Activated T-cell treated with anti-CD3 and anti-CD28 coated beads for 1 hour (primary cell): Measurements from ENCODE around the gene CIDEC.

Source experiments
- DNase-seq: peaks from one replicate; pipeline ENCODE4 v3.0.0-alpha.2; 2020; ENCODE audit warnings: low read depth

Gene CIDEC

GRCh38 chr3:9843715-9844438 lies 36.2 kb downstream of the CIDEC start, which contains the start of gene RPUSD3:
TSS of gene RPUSD3 (minus strand) at chr3:9844008. CDS start at chr3:9843990, 18 bp downstream.
- peak; percentile 98 for DNase-seq

GRCh38 chr3:9841015-9841414 lies 39.0 kb downstream of the CIDEC start:
- no peak for DNase-seq

- no peak for DNase-seq
Measured at GRCh38 chr3:9838856-9839255, 41.2 kb downstream of the CIDEC start.

GRCh38 chr3:9837701-9838582 lies 42.1 kb downstream of the CIDEC start:
- no peak for DNase-seq

- no peak for DNase-seq
Measured at GRCh38 chr3:9834520-9835380, 45.3 kb downstream of the CIDEC start.

- no peak for DNase-seq
Measured at GRCh38 chr3:9833078-9833477, 47.0 kb downstream of the CIDEC start.

GRCh38 chr3:9831253-9831652 lies 48.8 kb downstream of the CIDEC start:
- no peak for DNase-seq

- no peak for DNase-seq
Measured at GRCh38 chr3:9828801-9829755, 51.0 kb downstream of the CIDEC start.

- DNase-seq: no peak
Measured at GRCh38 chr3:9826815-9827573, 53.1 kb downstream of the CIDEC start.

- DNase-seq: no peak
Measured at GRCh38 chr3:9825451-9826040, 54.5 kb downstream of the CIDEC start.

- DNase-seq: no peak
Measured at GRCh38 chr3:9820946-9821345, 59.1 kb downstream of the CIDEC start.

- no peak for DNase-seq
Measured at GRCh38 chr3:9820543-9820942, 59.5 kb downstream of the CIDEC start.

GRCh38 chr3:9818666-9819335 lies 61.3 kb downstream of the CIDEC start:
- DNase-seq: no peak

GRCh38 chr3:9817436-9817835 lies 62.6 kb downstream of the CIDEC start:
- DNase-seq: no peak
